Measurements from ENCODE around the gene CIRBP.
"Not testable (repeated sequence)": the region's sequence is repeated elsewhere in the genome, so short reads cannot be mapped to it uniquely, and the experiment has no call there.

Gene CIRBP

GRCh38 chr19:1315470-1316166, 46.5 kb downstream of the CIRBP start:
- FAIRE-seq = no peak

- FAIRE-seq = no peak
These were observed 47.3 kb downstream of the CIRBP start for GRCh38 chr19:1316466-1316865.

GRCh38 chr19:1317274-1318003, 48.3 kb downstream of the CIRBP start:
- no peak for FAIRE-seq

GRCh38 chr19:1318678-1319471, 49.7 kb downstream of the CIRBP start:
- FAIRE-seq = no peak

- FAIRE-seq = not testable (repeated sequence)
These were observed 51.1 kb downstream of the CIRBP start for GRCh38 chr19:1320282-1320650.

GRCh38 chr19:1321539-1321938, 52.4 kb downstream of the CIRBP start:
- FAIRE-seq = no peak

- no peak for FAIRE-seq
These were observed 53.3 kb downstream of the CIRBP start for GRCh38 chr19:1322198-1322981.

- FAIRE-seq = no peak
These were observed 55.2 kb downstream of the CIRBP start for GRCh38 chr19:1324249-1324805.

Data from TTC549 (cell line).